HG03457 (cell line): Measurements from ENCODE around the gene RSAD1.

Source experiments
- ATAC-seq: cut with Tn5 transposase; IDR thresholded peaks from one replicate; pipeline ENCODE4 v1.9.1; 2021; ENCODE audit warnings: moderate number of reproducible peaks; ENCODE audit not compliant: unreplicated experiment

Gene RSAD1

DNA sequence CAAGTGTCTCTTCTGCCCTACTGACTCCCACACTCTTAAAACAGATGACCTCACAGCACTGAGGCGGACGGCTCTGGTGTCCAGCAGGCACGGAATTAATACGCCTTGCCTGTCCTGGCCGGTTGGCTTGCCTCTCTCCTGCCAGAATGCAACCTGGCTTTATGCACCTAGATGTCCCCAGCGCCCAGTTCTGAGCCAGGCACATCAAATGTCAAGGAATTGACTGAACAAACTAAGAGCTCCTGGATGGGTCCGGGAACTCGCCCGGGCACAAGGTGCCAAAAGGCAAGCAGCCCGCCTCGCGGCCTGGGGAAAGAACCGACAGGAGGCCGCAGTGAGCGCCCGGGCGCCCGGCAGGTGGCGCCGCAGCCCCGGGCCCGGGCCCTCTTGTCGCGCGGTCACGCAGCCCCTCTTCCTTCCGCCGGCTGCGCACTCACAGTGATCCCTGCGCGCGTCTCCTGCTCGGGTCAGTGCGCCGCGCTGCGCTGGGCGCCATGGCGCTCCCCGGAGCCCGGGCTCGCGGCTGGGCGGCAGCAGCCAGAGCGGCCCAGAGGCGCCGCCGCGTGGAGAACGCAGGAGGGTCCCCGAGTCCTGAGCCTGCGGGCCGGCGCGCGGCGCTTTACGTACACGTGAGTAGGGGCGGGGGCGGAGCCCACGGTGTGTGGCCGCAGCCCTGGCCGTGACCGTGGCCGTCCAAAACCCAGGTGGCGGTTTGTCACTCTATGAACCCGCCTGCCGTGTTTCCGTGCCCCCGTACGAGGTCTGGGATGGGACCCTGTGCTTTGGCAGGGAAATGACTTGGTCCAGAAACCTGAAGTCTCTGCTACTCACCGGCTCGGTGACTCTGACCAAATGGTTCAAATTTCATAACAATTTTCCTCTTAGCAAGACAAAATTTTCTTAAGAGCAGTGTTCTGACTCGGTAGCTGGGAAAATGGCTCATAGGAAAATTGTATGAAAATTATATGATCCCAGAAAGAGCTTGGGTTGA lies at the start of gene RSAD1:
TSS of gene RSAD1 (plus strand) at position 470 of the 991 bp plus-strand sequence. CDS start at position 495, 25 bp downstream.
- peak; percentile 75 for ATAC-seq

DNA sequence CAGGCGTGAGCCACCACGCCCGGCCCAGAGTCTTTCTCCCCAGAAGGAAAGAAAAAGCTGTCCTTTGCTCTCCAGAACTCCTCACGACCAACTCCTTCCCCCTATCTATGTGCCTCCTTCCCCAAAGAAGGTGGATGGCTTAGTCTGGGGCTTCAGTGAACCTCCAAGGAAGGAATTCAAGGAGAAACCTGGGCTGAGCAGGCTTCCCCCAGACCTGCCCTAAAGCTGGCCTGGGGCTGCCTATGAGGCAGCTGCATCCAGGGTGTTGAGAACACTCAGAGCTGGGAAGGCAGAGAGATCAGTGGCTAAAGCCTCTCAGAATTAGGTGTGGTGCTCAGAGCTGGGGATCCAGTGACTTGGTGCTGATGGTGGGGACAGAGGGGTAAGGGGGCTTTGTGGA lies 48.9 kb upstream of the RSAD1 start:
- no peak for ATAC-seq

DNA sequence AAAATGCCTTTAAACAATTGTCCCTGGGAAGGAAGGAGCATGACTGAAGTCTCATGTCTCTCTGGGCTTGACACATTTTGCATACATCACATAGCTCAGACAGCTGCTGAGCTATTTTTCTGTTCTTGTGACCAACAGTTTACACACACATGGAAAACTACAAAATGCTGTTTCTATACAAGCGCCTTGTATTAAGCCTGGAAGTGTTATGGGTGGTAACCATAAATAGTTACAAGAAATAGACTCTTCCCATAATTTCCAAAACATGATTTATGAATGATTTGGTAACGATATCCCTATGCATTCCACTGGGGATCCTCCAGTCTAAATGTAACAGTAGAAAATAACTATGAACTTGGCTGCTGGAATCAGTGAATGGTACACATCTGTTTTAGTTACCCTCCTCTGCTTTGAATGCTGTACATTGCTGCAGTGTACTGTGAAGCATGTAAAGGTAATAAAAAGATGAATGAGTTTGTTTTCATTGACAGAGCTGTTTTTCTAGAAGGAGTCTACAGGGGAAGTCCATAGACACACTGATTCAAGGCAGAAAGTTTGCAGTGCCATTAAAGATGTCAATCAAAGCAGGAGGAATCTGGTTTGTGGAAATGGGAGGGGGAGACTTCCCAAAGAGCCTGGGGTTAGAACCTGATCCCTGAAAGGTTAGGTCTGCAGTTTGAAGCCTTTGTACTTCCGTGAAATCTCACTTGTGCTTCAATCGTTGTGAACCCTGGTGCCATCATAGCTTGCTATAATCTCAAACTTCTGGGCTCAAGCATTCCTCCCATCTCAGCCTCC lies 47.6 kb upstream of the RSAD1 start:
- ATAC-seq: no peak

DNA sequence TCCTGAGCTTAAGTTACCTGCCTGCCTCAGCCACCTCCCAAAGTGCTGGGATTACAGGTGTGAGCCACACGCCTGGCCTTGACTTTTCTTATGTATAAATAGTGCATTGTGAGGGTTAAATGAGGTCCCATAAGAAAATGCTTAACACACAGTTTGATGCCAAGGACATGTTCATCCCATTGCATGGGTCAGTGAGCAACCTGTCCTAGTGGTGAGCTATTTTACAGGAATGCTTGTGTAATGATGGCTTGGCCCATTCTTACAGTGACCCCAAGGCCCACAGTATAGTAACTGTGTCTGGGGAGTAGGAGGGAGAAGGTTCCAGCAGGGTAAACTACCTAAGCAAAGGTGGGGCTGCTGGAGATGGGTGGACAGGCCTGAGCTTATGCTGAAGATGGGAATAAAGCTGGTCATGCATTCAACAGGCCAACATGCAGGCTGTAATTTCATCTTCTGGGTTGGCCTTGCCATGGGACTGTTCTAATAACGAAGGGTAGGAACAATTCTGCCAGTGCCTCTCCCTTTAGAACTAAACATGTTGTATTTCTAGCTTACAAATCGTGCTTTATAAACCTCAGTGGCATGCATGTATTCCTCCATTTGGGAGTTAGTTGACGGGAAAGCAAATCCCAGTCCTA lies 46.4 kb upstream of the RSAD1 start:
- ATAC-seq: no peak

DNA sequence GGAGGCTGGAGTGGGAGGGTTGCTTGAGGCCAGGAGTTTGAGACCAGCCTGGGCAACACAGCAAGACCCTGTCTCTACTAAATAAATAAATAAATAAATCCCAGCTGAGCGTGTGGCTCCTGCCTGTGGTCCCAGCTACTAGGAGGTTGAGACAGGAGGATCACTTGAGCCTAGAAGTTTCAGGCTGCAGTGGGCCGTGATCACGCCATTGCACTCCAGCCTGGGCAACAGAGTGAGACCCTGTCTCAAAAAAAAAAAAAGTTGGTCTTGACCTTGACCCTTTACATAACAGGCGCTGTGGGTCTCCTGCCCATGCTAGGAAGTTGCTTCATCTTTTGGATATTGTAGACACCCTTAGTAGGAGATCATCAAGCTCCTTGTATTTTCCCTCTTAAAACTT lies 41.3 kb upstream of the RSAD1 start:
- ATAC-seq: no peak

DNA sequence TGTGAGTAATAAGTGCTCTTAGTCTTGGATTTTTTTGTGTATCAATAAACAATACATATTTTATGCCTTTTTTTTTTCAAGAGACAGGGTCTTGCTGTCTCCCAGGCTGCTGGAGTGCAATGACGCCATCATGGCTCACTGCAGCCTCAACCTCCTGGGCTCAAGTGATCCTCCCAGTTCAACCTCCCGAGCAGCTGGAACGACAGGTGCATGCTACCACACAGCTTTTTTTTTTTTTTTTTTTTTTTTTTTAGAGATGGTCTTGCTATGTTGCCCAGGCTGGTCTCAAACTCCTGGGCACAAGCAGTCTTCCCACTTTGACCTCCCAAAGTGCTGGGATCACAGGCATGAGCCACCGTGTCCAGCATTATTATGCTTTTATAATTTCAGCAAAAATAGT lies 39.7 kb upstream of the RSAD1 start:
- ATAC-seq: no peak

DNA sequence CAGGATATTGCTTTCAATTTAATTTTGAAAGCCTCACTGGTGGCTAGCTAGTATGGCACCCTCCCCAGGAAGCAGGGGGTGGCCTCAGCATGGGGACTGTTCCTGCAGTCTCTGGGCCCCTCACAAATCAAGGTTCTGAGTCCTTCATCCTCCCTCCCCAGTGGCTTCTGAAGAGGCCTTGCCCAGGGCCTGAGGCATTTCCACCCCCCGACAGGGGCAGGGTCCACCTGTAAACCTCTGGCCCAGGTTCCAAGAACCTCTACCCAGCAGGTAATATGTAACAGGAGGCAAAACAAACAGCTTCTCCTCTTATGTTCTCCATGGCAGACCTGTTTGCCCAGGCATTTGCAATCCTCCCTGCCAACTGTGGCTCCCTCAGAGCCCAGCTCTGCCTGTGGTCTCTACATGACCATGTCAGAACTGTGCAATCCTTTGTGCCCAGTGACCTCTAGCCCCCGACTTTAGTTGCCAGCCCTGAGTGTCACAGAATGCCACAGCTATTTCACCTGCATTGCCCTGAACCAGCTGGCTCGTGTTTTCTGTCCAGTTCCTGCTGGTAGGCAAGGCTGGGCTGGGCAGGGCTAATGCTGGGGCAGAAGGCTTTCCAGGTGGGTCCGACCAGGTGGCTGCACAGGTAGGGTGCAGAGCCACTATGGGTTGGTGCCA lies 38.4 kb upstream of the RSAD1 start:
- no peak for ATAC-seq

DNA sequence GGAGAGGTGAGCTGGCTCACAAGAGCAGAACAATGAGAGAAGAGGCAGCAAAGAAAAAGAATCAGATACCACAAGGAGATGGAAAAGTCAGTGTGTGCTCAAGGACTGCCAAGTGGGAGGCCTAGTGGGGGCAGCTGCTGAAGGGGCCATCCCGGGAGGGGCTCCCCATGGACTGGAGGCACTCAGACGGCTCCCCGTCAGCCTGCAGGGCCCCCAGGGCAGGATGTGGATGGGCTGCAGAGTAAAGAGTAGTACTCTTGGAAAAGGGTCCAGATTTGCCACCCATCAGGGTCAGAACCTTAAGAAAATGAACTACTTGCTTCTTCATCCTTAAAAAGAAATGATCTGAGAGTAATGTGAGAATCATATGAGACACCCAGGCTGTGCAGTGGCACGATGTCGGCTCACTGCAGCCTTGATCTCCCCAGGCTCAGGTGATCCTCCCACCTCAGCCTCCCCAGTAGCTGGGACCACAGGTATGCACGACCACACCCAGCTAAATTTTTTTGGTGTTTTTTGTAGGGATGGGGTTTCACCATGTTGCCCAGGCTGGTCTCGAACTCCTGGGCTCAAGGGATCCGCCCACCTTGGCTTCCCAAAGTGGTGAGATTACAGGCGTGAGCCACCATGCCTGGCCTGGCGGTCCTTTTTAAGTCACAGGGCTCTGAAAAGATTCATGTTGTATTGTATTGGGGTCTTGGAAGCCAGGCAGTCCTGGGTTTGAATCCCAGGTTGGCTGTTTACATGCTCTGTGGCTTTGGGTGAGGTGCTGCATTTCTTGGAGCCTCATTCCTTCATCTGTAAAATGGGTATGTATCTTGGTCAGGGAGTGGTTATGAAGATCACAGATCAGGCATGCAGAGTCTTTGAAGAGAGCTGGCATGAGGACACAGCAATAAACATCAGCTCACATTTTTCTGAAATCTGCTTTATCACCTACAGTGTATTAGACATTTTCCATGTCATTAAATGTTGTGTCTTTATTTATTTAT lies 37.5 kb upstream of the RSAD1 start:
- ATAC-seq: no peak

DNA sequence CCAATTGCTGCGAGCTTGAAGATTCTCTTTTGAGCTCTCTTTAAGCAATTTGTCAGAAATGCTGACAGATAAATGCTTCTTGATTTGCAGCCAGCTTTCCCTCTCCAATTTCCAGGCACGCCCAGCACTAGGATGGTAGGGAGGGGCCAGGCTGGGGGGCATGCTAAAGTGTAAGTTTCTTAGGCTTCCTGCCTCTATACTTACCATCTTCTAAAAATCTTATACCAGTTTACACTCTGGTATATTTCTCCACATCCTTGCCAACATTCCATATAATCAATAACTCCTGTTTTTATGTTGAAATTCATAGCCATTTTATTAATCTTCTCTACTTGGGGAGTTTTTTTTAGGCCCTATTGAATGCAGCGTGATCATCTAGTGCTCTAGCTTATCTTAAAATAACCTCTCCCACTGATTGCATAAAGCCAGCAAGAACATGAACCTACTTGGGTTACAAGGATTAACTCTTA lies 35.1 kb upstream of the RSAD1 start:
- no peak for ATAC-seq

DNA sequence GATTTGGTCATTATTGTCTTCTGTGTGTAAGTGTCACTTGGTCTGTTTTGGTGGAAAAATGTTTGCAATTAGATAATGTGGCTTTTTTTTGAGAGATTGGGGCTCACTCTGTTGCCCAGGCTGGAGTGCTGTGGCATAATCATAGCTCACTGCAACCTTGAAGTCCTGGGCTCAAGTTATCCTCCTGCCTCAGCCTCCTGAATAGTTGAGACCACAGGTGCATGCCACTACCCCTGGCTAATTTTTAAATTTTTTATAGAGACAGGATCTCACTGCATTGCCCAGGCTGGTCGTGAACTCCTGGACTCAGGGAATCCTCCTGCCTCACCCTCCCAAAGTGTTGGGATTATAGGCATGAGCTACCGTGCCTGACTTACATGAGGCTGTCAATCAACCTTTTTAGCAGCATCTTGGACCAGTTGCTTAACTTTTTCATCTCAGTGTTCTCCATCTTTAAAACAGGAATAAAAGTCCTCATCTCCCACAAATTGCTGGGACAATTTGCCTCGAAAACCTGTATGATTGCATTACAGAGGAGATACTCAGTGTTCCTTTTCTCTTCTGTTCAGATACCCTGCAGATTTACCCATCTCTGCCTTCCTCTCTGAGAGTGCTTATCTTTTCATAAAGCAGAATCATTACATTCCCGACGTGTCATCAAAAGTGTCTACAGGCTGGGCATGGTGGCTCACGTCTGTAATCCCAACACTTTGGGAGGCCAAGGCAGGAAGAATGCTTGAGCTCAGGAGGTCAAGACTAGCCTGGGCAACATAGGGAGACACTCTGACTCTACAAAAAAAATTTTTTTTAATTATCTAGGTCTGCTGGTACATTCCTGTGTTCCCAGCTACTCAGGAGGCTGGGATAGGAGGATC lies 33.6 kb upstream of the RSAD1 start:
- no peak for ATAC-seq

DNA sequence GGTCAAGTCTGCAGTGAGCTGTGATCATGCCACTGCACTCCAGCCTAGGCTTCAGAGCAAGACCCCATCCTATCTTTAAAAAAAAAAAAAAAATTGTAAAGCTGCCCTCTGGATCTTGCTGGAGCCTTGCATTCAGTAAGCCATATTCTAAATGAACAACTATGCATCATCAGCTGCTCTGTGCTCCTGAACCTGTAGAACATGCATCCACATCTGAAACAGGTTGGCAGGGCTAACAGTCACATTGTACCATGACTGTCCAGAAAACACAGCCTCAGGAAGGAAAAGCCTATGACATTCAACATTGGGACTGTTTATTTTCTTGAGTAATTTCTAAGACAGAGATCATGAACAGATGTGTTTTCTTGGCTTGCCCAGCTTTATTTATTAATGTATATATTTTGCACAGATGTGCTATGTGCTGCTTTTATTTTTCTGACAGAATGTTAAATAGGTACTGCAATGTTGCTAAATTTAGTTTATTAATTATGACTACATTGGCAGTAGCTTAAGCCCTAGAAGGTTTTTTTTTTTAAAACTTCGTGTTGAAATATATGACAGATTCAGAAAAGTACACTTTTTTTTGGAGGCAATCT lies 32.8 kb upstream of the RSAD1 start:
- ATAC-seq: no peak

DNA sequence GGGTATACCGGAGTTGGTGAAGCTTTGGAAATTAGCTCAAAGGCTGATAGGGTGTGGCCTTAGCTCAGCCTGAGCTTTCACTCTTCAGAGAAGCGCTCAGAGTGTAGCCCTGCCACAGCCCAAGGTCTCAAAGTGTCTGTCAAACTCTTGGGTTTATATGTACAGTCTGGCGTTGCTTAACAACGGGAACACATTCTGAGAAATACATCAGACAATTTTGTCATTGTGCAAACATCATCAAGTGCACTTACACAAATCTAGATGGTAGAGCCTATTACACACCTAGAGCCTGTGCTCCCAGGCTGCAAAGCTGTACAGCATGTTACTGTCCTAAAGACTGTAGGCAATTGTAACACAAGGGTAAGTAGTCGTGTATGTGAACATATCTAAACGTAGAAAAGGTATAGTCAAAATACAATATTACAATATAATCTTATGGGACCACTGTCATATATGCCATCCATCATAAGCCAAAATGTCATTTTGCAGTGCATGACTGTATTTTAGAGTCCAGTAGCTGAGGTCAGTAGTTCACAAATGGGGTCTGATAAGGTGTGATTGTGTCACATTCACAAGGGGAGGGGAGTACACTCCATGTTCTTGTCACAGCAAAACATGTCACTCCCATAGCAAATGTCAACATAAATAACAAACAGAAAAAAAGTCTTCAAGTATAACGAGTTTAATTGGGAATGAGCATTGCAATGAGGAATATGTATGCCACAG lies 30.6 kb upstream of the RSAD1 start:
- no peak for ATAC-seq

DNA sequence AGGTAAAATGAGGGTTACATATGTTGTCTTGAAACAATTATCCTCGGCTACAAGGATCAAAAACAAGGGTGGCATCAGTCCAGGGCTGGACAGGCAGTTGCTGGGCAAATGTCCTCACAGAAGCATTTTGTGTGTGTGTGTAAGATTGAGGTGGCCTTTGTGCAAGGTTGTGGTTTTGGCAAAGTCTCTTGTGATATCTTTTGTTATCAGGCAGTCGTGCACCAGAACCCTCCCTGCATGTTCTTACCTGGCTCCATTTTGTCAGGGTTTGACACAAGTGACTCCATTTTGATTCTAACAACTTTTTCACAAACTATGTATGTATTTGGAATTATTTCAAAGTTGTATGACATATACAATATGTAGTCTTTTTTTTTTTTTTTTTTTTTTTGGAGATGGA lies 30.0 kb upstream of the RSAD1 start:
- ATAC-seq: no peak

DNA sequence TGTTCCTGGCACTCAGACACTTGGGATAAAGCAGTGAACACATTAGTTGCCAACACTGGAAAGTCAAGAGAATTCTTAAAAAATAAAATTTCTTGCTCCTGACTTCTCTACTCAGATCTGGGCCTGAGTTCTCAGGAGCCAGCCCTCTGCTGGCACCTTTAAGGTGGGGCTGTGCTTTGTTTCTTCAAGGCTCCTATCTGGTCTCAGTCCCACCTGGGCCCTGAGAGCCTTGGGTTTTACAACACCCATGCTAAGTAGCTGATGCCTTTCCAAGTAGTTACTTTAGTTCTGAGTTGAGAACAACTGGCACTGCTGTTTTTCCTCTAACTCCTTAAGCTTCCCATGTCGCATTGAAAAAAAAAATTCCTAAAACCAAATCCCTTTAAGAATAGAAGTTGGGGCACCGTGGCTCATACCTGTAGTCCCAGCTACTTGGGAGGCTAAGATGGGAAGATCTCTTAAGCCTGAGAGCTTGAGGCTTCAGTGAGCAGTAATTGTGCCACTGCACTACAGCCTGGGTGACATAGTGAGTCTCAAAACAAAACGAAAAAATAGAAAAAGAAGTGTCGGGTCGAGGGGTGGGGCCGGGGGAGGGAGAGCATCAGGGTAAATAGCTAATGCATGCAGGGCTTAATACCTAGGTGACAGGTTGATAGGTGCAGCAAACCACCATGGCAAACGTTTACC lies 26.6 kb upstream of the RSAD1 start:
- ATAC-seq: no peak

DNA sequence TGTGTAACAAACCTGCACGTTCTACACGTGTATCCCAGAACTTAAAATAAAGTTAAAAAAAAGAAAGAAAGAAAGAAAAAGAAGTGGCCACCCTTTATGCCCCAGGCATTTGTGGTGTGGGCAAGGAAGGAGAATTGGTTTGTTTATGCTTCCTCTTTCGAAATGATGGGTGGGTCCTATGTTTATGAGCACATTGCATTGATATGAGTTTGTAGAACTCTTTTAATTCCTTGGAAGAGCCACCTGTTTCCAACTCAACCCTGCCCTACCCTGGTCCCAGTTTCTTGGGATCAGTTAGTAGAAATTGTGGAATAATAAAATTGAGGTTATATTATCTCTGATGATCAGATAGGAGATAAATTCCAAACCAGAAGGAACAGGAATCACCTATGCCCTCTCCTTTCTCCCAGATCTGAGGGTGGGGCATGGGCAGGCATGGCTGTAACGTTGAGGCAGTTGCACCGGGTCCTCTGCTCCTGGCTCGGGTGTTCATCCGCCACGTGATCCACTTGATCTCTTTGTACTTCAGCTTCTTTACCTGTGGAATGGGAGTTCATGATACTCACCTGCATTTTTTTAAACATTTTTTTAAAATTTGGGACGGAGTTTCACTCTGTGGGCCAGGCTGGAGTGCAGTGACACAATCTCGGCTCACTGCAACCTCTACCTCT lies 25.9 kb upstream of the RSAD1 start:
- no peak for ATAC-seq

DNA sequence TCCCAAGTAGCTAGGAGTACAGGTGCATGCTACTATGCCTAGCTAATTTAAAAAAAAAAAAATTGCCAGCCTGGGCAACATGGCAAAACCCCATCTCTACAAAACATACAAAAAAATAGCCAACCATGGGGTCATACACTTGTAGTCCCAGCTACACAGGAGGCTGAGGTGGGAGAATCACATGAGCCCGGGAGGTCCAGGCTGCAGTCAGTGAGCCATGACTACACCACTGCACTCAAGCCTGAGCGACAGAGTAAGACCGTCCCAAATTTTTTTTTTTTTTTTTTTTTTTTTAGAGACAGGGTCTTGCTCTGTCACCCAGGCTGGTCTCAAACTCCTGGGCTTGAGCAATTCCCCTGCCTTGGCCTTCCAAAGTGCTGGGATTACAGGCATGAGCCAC lies 24.8 kb upstream of the RSAD1 start:
- no peak for ATAC-seq
